B cell (primary cell): ENCODE data around the gene KDM7A.

Experiments used
- CTCF ChIP-seq: fragments of 200-600 bp; IDR thresholded peaks from one replicate; pipeline ENCODE4 v1.8.0; 2022; ENCODE audit warnings: antibody characterized with exemption, mild to moderate bottlenecking
- EZH2 ChIP-seq: IDR thresholded peaks from 2 replicates; pipeline ENCODE4 v1.6.1; 2012; ENCODE audit warnings: borderline replicate concordance, low read depth, mild to moderate bottlenecking, moderate library complexity, low read length; ENCODE audit not compliant: insufficient read depth, poor library complexity, severe bottlenecking

GRCh38 chr7:140192176-140192575 is 15.4 kb upstream of the KDM7A start:
- TF ChIP-seq CTCF, result no peak
- no peak for TF ChIP-seq EZH2
